ENCODE data around the gene USP46. TPM values are rescaled to one million over a fixed set of nuclear protein-coding genes. Genes with fewer than 3 reads are reported as not detected.

The USP46 gene
- total and polyA plus RNA-seq, 2 experiments from 2014 or later: 17.8 to 34.0 TPM

DNA sequence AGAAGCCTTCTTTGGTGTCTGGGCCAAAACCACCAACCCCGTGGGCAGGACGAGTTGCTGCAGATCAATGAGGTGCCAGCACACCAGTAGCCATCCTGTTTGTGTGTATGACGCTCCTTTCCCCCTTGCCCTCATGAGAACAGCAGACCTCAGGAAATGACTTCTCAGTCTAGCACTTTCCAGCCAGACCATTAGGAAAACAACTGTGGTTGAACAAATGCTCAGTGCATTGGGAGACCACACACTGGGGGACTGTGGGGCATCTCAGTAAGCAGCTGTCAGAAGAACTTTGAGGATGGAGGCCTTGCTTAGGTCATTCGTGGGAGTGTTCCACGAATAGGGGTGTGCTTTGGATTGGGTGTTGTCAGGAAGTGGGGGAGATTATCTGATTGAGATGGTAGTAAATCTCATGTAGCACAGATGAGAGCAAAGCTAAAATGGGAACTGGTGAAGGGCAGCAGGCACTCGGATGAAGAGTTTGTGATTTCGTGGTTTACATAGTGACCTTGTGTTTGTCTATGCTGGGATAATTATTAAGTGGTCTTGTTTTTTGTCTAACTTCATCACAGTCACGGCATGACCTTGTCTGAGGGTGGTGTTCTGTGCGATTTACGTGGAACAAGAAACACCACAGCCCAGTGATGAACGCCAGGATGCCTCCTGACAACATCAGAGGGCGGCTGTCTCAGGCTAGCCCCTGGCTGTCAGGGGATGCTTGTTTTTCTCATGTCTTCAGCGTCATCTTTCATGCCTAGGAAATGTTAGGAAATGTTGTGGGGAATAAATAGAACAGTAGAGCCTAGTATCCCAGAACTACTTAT, 70.1 kb downstream of the USP46 start:
- peaks cover 8% of the 10 kb centered on the region for H3K4me1 ChIP-seq (ENCODE audit: insufficient read depth)
- H3K9me3 ChIP-seq (ENCODE audit: low read depth): no peaks in the 10 kb centered on the region
- WGBS (ENCODE audit: low lambda C conversion rate, missing lambda C conversion rate): 71% methylated on average over 13 of the region's 13 CpGs
- no peaks in the 10 kb centered on the region for H3K36me3 ChIP-seq (replicated peaks; ENCODE audit: insufficient read depth, low read depth)
- H3K27me3 ChIP-seq: no peaks in the 10 kb centered on the region
- TF ChIP-seq EZH2phosphoT487 (IDR thresholded peaks at IDR 0.05; ENCODE audit: low read depth, severe bottlenecking, unreplicated experiment): no peak
- no peak for TF ChIP-seq EZH2 (IDR thresholded peaks at IDR 0.05; ENCODE audit: borderline replicate concordance)
- TF ChIP-seq, protein P1, sequence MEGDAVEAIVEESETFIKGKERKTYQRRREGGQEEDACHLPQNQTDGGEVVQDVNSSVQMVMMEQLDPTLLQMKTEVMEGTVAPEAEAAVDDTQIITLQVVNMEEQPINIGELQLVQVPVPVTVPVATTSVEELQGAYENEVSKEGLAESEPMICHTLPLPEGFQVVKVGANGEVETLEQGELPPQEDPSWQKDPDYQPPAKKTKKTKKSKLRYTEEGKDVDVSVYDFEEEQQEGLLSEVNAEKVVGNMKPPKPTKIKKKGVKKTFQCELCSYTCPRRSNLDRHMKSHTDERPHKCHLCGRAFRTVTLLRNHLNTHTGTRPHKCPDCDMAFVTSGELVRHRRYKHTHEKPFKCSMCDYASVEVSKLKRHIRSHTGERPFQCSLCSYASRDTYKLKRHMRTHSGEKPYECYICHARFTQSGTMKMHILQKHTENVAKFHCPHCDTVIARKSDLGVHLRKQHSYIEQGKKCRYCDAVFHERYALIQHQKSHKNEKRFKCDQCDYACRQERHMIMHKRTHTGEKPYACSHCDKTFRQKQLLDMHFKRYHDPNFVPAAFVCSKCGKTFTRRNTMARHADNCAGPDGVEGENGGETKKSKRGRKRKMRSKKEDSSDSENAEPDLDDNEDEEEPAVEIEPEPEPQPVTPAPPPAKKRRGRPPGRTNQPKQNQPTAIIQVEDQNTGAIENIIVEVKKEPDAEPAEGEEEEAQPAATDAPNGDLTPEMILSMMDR (IDR thresholded peaks at IDR 0.05; ENCODE audit: poor library complexity): no peak
- no peak overlapping the region for H3K4me3 ChIP-seq
- H3K9me2 ChIP-seq (replicated peaks; ENCODE audit: insufficient read depth): no peaks in the 10 kb centered on the region
- H2AFZ ChIP-seq: no peak overlapping the region
- no peaks in the 10 kb centered on the region for H4K20me1 ChIP-seq (ENCODE audit: insufficient read depth, poor library complexity, severe bottlenecking)
- no peaks in the 10 kb centered on the region for H3K79me2 ChIP-seq
- no peak overlapping the region for H3K4me2 ChIP-seq
- H3K27ac ChIP-seq: no peak overlapping the region
- no peak for DNase-seq (ENCODE audit: low spot score)

DNA sequence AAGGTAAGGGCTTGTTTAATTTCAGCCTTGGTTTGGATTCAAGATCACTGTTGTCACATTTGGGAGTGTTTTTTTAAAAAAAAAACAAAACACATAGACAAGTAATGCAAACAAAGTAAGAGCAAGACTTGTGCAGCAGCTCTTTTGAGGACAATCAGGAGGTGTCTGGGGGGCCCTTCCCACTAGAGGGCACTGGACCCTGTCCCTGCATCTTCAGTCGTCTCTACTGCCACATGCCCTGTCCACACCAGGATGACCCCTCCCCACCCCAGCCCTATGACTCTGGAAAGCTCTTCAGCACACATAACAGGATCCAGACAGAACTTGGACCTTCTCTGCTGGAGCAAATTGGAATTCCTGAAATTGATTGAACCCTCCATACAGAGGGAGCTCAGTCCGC, 71.0 kb downstream of the USP46 start:
- H2AFZ ChIP-seq: no peak overlapping the region
- WGBS (ENCODE audit: low lambda C conversion rate, missing lambda C conversion rate): 57% methylated on average over 2 of the region's 2 CpGs
- no peaks in the 10 kb centered on the region for H4K20me1 ChIP-seq (ENCODE audit: insufficient read depth, poor library complexity, severe bottlenecking)
- no peaks in the 10 kb centered on the region for H3K36me3 ChIP-seq (replicated peaks; ENCODE audit: insufficient read depth, low read depth)
- peak; percentile 14 for DNase-seq (ENCODE audit: low spot score)
- H3K9me3 ChIP-seq (ENCODE audit: low read depth): no peaks in the 10 kb centered on the region
- no peaks in the 10 kb centered on the region for H3K9me2 ChIP-seq (replicated peaks; ENCODE audit: insufficient read depth)
- H3K4me1 ChIP-seq (ENCODE audit: insufficient read depth): peaks cover 8% of the 10 kb centered on the region
- no peak overlapping the region for H3K4me3 ChIP-seq
- H3K79me2 ChIP-seq: no peaks in the 10 kb centered on the region
- H3K4me2 ChIP-seq: no peak overlapping the region
- TF ChIP-seq EZH2phosphoT487 (IDR thresholded peaks at IDR 0.05; ENCODE audit: low read depth, severe bottlenecking, unreplicated experiment) (no peak), EZH2 (IDR thresholded peaks at IDR 0.05; ENCODE audit: borderline replicate concordance) (no peak)
- TF ChIP-seq, protein P1 (IDR thresholded peaks at IDR 0.05; ENCODE audit: poor library complexity): peak; percentile 37
- H3K27me3 ChIP-seq: no peaks in the 10 kb centered on the region
- H3K27ac ChIP-seq: no peak overlapping the region

DNA sequence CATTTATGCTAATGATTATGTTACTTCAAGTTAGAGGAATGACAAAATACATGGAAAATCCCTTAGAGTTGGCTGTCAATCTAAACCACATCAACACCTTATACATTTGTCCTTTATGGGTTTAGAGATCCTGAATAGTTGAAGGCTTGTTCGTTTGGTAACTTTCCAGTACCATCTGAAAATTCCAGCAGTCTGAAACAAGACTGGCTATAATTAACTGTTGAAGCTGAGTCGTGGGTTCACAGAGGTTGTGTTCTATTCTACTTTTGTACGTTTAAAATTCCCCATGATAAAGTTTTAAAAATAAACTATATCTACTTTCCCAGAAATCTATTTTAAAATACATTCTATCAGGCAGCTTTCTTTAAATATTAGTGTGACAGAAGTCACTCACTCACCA, 73.0 kb downstream of the USP46 start:
- H4K20me1 ChIP-seq (ENCODE audit: insufficient read depth, poor library complexity, severe bottlenecking): no peaks in the 10 kb centered on the region
- H3K4me3 ChIP-seq: no peak overlapping the region
- H3K79me2 ChIP-seq: no peaks in the 10 kb centered on the region
- 43% methylated on average over 3 of the region's 3 CpGs for WGBS (ENCODE audit: low lambda C conversion rate, missing lambda C conversion rate)
- no peak overlapping the region for H3K27ac ChIP-seq
- H3K4me1 ChIP-seq (ENCODE audit: insufficient read depth): peaks cover 8% of the 10 kb centered on the region
- H3K27me3 ChIP-seq: no peaks in the 10 kb centered on the region
- H2AFZ ChIP-seq: no peak overlapping the region
- no peak for DNase-seq (ENCODE audit: low spot score)
- no peaks in the 10 kb centered on the region for H3K9me3 ChIP-seq (ENCODE audit: low read depth)
- TF ChIP-seq, protein P1 (IDR thresholded peaks at IDR 0.05; ENCODE audit: poor library complexity): no peak
- TF ChIP-seq EZH2phosphoT487 (IDR thresholded peaks at IDR 0.05; ENCODE audit: low read depth, severe bottlenecking, unreplicated experiment) (no peak), EZH2 (IDR thresholded peaks at IDR 0.05; ENCODE audit: borderline replicate concordance) (no peak)
- no peaks in the 10 kb centered on the region for H3K36me3 ChIP-seq (replicated peaks; ENCODE audit: insufficient read depth, low read depth)
- no peaks in the 10 kb centered on the region for H3K9me2 ChIP-seq (replicated peaks; ENCODE audit: insufficient read depth)
- H3K4me2 ChIP-seq: no peak overlapping the region

Data from hepatocyte (in vitro differentiated cells).